Panc1 (cell line): ENCODE measurements around the gene CRISPLD2. TPM values are rescaled to one million over a fixed set of nuclear protein-coding genes. Genes with fewer than 3 reads are reported as not detected.

Source experiments
- ATAC-seq: fragments of 200-7000 bp; cut with Tn5 transposase; 2 replicates; pipeline ENCODE4 v1.9.1; 2020; ENCODE audit warnings: mild to moderate bottlenecking, moderate library complexity
- BruUV-seq: library from RNA; stranded (reverse); fragments of 400-500 nt; replicated peaks from 2 replicates; lab custom pipeline; 2021; lab: Mats Ljungman, UMichigan
- CTCF ChIA-PET: fragments of 300-600 bp; sonication (Branson Sonifier 250); formaldehyde crosslinking; loops from one replicate; lab custom pipeline; 2022; ENCODE audit warnings: antibody characterized with exemption; lab: Charles Lee
- POLR2A ChIA-PET: fragments of 300-600 bp; sonication (Branson Sonifier 250); formaldehyde crosslinking; loops from one replicate; lab custom pipeline; 2022; ENCODE audit warnings: antibody characterized with exemption; lab: Charles Lee
- DNase-seq: peaks from one replicate; pipeline ENCODE4 v3.0.0-alpha.2; 2010; ENCODE audit warnings: low read depth, low spot score
- H3K27ac ChIP-seq: 2 replicates; pipeline ENCODE4 v1.5.1; 2011; ENCODE audit warnings: mild to moderate bottlenecking, low read length, inconsistent platforms
- H3K27me3 ChIP-seq: fragments of 200-500 bp; sonication (Bioruptor generic); 2 replicates; pipeline ENCODE4 v1.6.0; 2014; ENCODE audit warnings: low read length, inconsistent platforms; ENCODE audit not compliant: control insufficient read depth, insufficient read depth
- H3K36me3 ChIP-seq: fragments of 200-500 bp; sonication (Bioruptor generic); 2 replicates; pipeline ENCODE4 v1.5.1; 2014; ENCODE audit warnings: inconsistent platforms, mild to moderate bottlenecking, low read length, moderate library complexity; ENCODE audit not compliant: control insufficient read depth, insufficient read depth
- H3K4me1 ChIP-seq: 2 replicates; pipeline ENCODE4 v1.5.1; 2011; ENCODE audit warnings: inconsistent platforms, mild to moderate bottlenecking, low read length, moderate library complexity; ENCODE audit not compliant: control insufficient read depth, insufficient read depth
- H3K4me3 ChIP-seq, 2 experiments: 2 replicates each; pipeline ENCODE4 v1.5.1; 2011 to 2012; ENCODE audit warnings: low read depth in 2 of 2, low read length in 2 of 2, mild to moderate bottlenecking in 2 of 2, inconsistent platforms in 1 of 2, moderate library complexity in 1 of 2
- H3K9me3 ChIP-seq: fragments of 200-500 bp; sonication (Bioruptor generic); 2 replicates; pipeline ENCODE4 v1.5.1; 2014; ENCODE audit warnings: low read depth, mild to moderate bottlenecking, inconsistent platforms, low read length, moderate library complexity; ENCODE audit not compliant: control insufficient read depth, insufficient read depth
- POLR2AphosphoS5 ChIP-seq: IDR thresholded peaks from 2 replicates; pipeline ENCODE4 v1.6.1; 2012; ENCODE audit warnings: mild to moderate bottlenecking, low read depth, low read length, moderate library complexity
- REST ChIP-seq, 2 experiments: IDR thresholded peaks; 2 replicates each; pipeline ENCODE4 v1.6.1; 2011 to 2012; ENCODE audit warnings: low read depth in 2 of 2, control low read depth in 1 of 2, low read length in 1 of 2, mild to moderate bottlenecking in 1 of 2, moderate library complexity in 1 of 2; ENCODE audit not compliant: insufficient read depth in 1 of 2
- SIN3A ChIP-seq: IDR thresholded peaks from 2 replicates; pipeline ENCODE4 v1.6.1; 2012; ENCODE audit warnings: low read depth, mild to moderate bottlenecking, low read length, moderate library complexity, borderline replicate concordance; ENCODE audit not compliant: insufficient read depth
- TCF7L2 ChIP-seq: IDR thresholded peaks from 2 replicates; pipeline ENCODE4 v1.6.1; 2011; ENCODE audit warnings: mild to moderate bottlenecking, low read depth, low read length, inconsistent platforms
- in situ Hi-C: cut with HindIII; loops from 2 replicates; pipeline ENCODE4 v1.10.0; 2016; ENCODE audit warnings: low sequenced_read_pairs, low pct_unique_long_range_greater_than_20kb
- intact Hi-C: fragments of 100-400 bp; cut with micrococcal nuclease; formaldehyde crosslinking; loops from one replicate; pipeline ENCODE4 v1.10.0; 2022; ENCODE audit not compliant: unreplicated experiment
- total RNA-seq: library from RNA; stranded (reverse); gene quantifications from one replicate; pipeline ENCODE4 v1.2.1, GENCODE V29; 2021; ENCODE audit not compliant: unreplicated experiment
- TF ChIP-seq, protein P1 (sequence below): fragments of 450-650 bp; IDR thresholded peaks from 2 replicates; pipeline ENCODE4 v1.5.1; 2017; ENCODE audit warnings: mild to moderate bottlenecking

The CRISPLD2 gene
- total RNA-seq, 1 experiment from 2014 or later: 12.9 TPM

GRCh38 chr16:84916178-84916577 is 96.4 kb downstream of the CRISPLD2 start:
- Histone ChIP-seq H3K27me3 (no peaks in the 10 kb centered on the region), H3K9me3 (no peaks in the 10 kb centered on the region), H3K4me1 (no peaks in the 10 kb centered on the region), H3K27ac (no peak overlapping the region), H3K4me3 (no peak overlapping the region), H3K36me3 (no peaks in the 10 kb centered on the region)
- intact Hi-C loops (no loop called here), in situ Hi-C loops (no loop called here)
- ChIA-PET CTCF (no interaction called here), POLR2A (no interaction called here)
- ATAC-seq (no peak), DNase-seq (no peak)
- TF ChIP-seq TCF7L2: no peak
- TF ChIP-seq POLR2AphosphoS5: no peak
- no peak for TF ChIP-seq SIN3A
- TF ChIP-seq, protein P1, sequence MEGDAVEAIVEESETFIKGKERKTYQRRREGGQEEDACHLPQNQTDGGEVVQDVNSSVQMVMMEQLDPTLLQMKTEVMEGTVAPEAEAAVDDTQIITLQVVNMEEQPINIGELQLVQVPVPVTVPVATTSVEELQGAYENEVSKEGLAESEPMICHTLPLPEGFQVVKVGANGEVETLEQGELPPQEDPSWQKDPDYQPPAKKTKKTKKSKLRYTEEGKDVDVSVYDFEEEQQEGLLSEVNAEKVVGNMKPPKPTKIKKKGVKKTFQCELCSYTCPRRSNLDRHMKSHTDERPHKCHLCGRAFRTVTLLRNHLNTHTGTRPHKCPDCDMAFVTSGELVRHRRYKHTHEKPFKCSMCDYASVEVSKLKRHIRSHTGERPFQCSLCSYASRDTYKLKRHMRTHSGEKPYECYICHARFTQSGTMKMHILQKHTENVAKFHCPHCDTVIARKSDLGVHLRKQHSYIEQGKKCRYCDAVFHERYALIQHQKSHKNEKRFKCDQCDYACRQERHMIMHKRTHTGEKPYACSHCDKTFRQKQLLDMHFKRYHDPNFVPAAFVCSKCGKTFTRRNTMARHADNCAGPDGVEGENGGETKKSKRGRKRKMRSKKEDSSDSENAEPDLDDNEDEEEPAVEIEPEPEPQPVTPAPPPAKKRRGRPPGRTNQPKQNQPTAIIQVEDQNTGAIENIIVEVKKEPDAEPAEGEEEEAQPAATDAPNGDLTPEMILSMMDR: no peak
- no peak for TF ChIP-seq REST (IDR thresholded peaks at IDR 0.05; ENCODE audit: insufficient read depth in 1 of 2, low read depth in 2 of 2, low read length in 1 of 2)
- no TSS peak for BruUV-seq

- no peaks in the 10 kb centered on the region for H3K27me3 ChIP-seq
Observed at GRCh38 chr16:84916850-84917249, 97.1 kb downstream of the CRISPLD2 start.

More at GRCh38 chr16:84916850-84917249, 97.1 kb downstream of the CRISPLD2 start:
- intact Hi-C loops (no loop called here), in situ Hi-C loops (no loop called here)
- H3K27ac ChIP-seq: no peak overlapping the region
- no peak for TF ChIP-seq SIN3A
- TF ChIP-seq POLR2AphosphoS5: no peak
- TF ChIP-seq TCF7L2: no peak
- TF ChIP-seq, protein P1: no peak
- TF ChIP-seq REST (IDR thresholded peaks at IDR 0.05; ENCODE audit: insufficient read depth in 1 of 2, low read depth in 2 of 2, low read length in 1 of 2): no peak
- no peaks in the 10 kb centered on the region for H3K36me3 ChIP-seq
- H3K4me1 ChIP-seq: no peaks in the 10 kb centered on the region
- ATAC-seq (no peak), DNase-seq (no peak)
- BruUV-seq: no TSS peak
- POLR2A ChIA-PET: interaction anchor here (0.7 kb wide), 1 partner anchor 33 kb away, joined by 3 read pairs; no protein-coding TSS in a partner anchor
- no peaks in the 10 kb centered on the region for H3K9me3 ChIP-seq
- CTCF ChIA-PET: no interaction called here
- H3K4me3 ChIP-seq: no peak overlapping the region
